ENCODE results near the gene PLAC8.
"Not testable (repeated sequence)": the region's sequence is repeated elsewhere in the genome, so short reads cannot be mapped to it uniquely, and the experiment has no call there.

PLAC8 gene

GRCh38 chr4:83067058-83067639, 47.4 kb downstream of the PLAC8 start:
- no peak for DNase-seq (ENCODE audit: low spot score)

GRCh38 chr4:83065266-83065665, 49.3 kb downstream of the PLAC8 start:
- DNase-seq (ENCODE audit: low spot score), result no peak

GRCh38 chr4:83062739-83063138, 51.8 kb downstream of the PLAC8 start:
- DNase-seq (ENCODE audit: low spot score), result no peak

GRCh38 chr4:83054928-83055327, 59.6 kb downstream of the PLAC8 start:
- DNase-seq (ENCODE audit: low spot score), result peak; percentile 20

GRCh38 chr4:83048781-83049180, 65.7 kb downstream of the PLAC8 start:
- not testable (repeated sequence) for DNase-seq (ENCODE audit: low spot score)

GRCh38 chr4:83046693-83047473, 67.6 kb downstream of the PLAC8 start:
- no peak for DNase-seq (ENCODE audit: low spot score)

GRCh38 chr4:83043801-83044407, 70.6 kb downstream of the PLAC8 start:
- DNase-seq (ENCODE audit: low spot score), result peak; percentile 72

GRCh38 chr4:83043157-83043556, 71.4 kb downstream of the PLAC8 start:
- DNase-seq (ENCODE audit: low spot score), result not testable (repeated sequence)

GRCh38 chr4:83040269-83040668, 74.3 kb downstream of the PLAC8 start:
- DNase-seq (ENCODE audit: low spot score), result no peak
